GM19463 (cell line): Measurements from ENCODE around the gene MLXIPL.
"Not testable (repeated sequence)": the region's sequence is repeated elsewhere in the genome, so short reads cannot be mapped to it uniquely, and the experiment has no call there.

ENCODE experiments used
- ATAC-seq: cut with Tn5 transposase; IDR thresholded peaks from one replicate; pipeline ENCODE4 v1.9.1; 2021; ENCODE audit warnings: mild to moderate bottlenecking, moderate library complexity; ENCODE audit not compliant: unreplicated experiment

The MLXIPL gene

DNA sequence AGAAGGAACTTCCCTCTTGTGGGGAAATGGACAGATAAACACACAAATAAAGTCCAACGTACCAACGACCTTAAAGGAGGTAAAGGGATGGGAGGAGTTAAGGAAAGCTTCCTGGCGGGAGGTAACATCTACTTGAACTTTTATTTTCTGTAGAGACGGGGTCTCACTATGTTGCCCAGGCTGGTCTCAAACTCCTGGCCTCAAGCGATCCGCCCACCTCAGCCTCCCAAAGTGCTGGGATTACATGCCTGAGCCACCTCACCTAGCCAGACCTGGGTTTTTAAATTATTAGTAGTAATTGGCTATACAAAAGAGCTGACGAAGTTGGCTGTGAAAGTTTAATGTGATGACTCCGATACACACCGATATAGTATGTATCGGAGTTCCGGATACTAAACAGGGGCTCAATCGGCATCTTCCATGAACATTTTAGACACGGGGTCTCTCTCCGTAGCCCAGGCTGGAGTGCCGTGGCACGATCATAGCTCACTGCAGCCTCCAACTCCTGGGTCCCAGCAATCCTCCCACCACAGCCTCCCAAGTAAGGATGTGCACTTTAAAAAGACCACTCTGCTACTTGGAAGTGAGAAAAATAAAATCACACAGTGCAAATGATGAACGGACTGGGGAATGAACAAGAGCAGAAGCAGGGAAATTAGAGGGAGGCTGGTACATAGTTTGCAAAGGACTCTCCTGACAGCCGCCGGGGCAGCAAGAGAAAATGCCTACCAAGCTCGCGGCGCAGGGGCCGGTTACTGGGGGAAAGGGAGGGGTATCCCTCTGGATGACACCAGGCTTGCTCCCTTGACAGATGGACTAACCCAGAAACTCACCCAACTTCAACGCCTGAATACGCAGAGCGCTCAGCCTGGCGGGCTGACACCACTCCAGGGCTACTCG is 67.9 kb downstream of the MLXIPL start:
- no peak for ATAC-seq

DNA sequence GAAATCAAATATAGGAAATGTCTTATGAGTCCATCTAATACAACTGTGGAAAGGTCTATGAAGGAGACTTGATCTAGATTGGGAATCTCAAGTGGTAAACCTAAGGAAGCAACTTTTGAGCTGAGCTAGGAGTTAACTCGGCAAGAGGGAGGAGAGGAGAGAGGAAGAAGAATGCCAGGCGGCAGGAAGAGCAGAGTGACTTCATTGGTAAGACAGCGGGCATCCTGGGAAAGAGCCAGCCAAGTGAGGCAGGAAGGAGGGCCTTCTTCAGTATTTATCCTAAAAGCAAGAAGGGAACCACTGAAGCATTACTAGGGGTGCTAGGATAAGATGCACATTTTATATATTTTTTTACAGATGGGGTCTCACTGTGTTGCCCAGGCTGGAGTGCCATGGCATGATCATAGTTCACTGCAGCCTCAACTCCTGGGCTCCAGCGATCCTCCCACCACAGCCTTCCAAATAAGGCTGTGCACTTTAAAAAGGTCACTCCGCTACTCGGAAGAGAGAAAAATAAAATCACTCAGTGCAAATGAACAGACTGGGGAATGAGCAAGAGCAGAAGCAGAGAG is 68.8 kb downstream of the MLXIPL start:
- ATAC-seq, result no peak

DNA sequence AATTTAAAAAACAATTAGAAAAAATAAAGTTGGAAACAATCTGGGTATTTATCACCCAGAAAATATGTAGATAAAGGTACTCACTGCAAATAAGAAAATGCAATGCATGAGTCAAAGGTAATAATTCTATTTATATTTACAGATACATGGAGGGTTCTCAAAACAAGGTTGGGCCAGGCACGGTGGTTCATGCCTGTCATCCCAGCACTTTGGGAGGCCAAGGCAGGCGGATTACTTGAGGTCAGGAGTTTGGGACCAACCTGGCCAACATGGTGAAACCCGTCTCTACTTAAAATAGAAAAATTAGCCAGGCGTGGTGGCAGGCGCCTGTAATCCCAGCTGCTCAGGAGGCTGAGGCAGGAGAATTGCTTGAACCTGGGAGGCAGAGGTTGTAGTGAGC is 74.2 kb downstream of the MLXIPL start:
- ATAC-seq, result not testable (repeated sequence)

DNA sequence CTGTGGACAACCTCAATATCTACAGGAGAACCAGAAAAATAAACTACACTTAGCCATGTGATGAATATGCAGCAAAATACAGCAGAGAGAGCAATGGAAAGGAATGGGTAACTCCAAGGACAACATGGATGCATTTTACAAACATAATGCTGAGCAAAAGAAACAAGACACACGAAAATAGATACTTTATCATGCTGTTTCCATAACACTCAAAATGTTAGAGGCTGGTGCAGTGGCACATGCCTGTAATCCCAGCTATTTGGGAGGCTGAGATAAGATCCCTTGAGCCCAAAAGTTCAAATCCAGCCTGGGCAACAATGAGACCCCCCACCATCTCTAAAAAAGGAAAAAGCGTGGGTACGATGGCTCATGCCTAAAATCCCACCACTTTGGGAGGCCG is 75.1 kb downstream of the MLXIPL start:
- ATAC-seq, result no peak

DNA sequence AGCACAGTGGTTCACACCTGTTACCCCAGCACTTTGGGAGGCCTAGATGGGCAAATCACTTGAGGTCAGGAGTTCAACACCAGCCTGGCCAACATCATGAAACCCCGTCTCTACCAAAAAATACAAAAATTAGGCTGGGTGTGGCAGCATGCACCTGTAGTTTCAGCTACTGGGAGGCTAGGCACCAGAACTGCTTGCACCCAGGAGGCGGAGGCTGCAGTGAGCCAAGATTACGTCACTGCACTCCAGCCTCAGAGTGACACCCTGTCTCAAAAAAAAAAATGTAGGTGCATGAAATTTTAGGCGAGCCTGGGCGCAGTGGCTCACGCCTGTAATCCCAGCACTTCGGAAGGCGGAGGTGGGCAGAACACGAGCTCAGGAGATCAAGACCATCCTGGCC is 76.5 kb downstream of the MLXIPL start:
- no peak for ATAC-seq

DNA sequence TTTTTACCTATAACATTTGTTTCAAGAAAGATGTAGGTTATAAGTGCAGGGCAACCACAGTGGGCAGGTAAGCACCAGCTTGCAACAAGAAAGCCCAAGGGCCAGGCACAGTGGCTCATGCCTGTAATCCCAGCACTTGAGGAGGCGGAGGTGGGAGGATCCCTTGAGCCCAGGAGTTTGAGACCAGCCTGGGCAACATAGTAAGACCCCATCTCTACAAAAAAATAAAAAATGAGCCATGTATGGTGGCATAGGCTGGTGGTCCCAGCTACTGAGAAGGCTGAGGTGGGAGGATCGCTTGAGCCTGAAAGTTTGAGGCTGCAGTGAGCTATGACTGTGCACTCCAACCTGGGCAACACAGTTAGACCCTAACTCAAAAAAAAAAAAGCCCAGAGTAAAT is 79.6 kb downstream of the MLXIPL start:
- ATAC-seq, result no peak
